Testis (tissue), 3 donors: ENCODE data around the gene IL1RAPL1. TPM values are rescaled to one million over a fixed set of nuclear protein-coding genes. Genes with fewer than 3 reads are reported as not detected.

Experiments used
- DNase-seq: peaks from one replicate; pipeline ENCODE4 v3.0.0-alpha.2; 2019
- H3K27ac ChIP-seq, 2 donors: fragments of 200-600 bp; sonication (generic); one replicate each; pipeline ENCODE4 v1.5.1; 2019
- H3K27me3 ChIP-seq: fragments of 200-600 bp; sonication (generic); one replicate; pipeline ENCODE4 v1.5.1; 2019
- H3K36me3 ChIP-seq: fragments of 200-600 bp; sonication (generic); one replicate; pipeline ENCODE4 v1.5.1; 2017; ENCODE audit warnings: low read depth; ENCODE audit errors: missing control alignments
- H3K4me1 ChIP-seq: fragments of 200-600 bp; sonication (generic); one replicate; pipeline ENCODE4 v1.5.1; 2019
- H3K4me3 ChIP-seq, 2 donors: fragments of 200-600 bp; sonication (generic); one replicate each; pipeline ENCODE4 v1.5.1; 2017 to 2019
- H3K9me3 ChIP-seq: fragments of 200-600 bp; sonication (generic); one replicate; pipeline ENCODE4 v1.5.1; 2017
- POLR2A ChIP-seq: fragments of 450-650 bp; IDR thresholded peaks from one replicate; pipeline ENCODE4 v1.6.1; 2017; ENCODE audit warnings: antibody characterized with exemption, mild to moderate bottlenecking, moderate library complexity
- WGBS, 2 donors: methylation state at CpG; one replicate each; pipeline ENCODE4 v1.1.5; 2018; 5-methylcytosine and 5-hydroxymethylcytosine counted together
- intact Hi-C: fragments of 100-400 bp; cut with DNase I; formaldehyde crosslinking; loops from one replicate; pipeline ENCODE4 v1.15.1; 2023; ENCODE audit warnings: low total_unique reads
- polyA plus RNA-seq: library from polyadenylated mRNA; stranded (reverse); fragments of 350-450 nt; fragmentation: Illumina TruSeq; extraction: RNeasy Lipid Tissue Mini Kit (QIAGEN cat#74804); gene quantifications from one replicate; pipeline ENCODE4 v1.2.3, GENCODE V29; 2014; ENCODE audit warnings: low read depth, low replicate concordance; ENCODE audit not compliant: insufficient read depth
- total RNA-seq, 2 donors: library from RNA; depleted of rRNA; stranded (reverse); fragments of >200 nt; gene quantifications; one replicate each; pipeline ENCODE4 v1.2.3, GENCODE V29; 2016
- TF ChIP-seq, protein P1 (sequence below), 3 experiments: fragments of 450-650 bp in 2 of 3; fragments of 200-600 bp in 1 of 3; sonication (generic) in 1 of 3; IDR thresholded peaks; one replicate each; pipeline ENCODE4 v1.5.1; 2016 to 2019; ENCODE audit warnings: antibody characterized with exemption in 3 of 3, mild to moderate bottlenecking in 2 of 3, moderate library complexity in 1 of 3

The IL1RAPL1 gene
- total and polyA plus RNA-seq, 3 donors from 2014 or later: 0.13 to 0.94 (median 0.93) TPM

DNA sequence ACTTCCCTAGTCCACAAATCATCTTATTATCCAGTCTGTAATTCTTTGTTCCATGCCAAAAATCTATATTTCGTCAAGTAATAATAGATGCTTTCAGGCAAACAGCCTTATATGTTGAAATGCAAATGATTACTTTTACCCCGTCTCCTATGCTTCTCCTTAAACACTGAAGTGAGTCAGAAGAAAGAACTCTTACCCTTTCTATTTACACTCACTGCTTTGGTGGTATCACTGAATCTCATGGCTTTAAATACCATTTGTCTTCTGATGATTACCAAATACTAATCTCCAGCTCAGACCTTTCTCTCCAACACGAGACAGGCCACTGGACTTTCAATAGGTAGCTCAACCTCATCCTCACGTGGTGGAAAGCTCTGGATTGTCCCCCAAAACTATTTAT, 558.1 kb downstream of the IL1RAPL1 start:
- intact Hi-C loops: no loop called here
- 84 to 92% methylated on average over 4 of the region's 4 CpGs for WGBS, 2 donors

GRCh38 chrX:29148511-29148910, 561.3 kb downstream of the IL1RAPL1 start:
- TF ChIP-seq, protein P1, sequence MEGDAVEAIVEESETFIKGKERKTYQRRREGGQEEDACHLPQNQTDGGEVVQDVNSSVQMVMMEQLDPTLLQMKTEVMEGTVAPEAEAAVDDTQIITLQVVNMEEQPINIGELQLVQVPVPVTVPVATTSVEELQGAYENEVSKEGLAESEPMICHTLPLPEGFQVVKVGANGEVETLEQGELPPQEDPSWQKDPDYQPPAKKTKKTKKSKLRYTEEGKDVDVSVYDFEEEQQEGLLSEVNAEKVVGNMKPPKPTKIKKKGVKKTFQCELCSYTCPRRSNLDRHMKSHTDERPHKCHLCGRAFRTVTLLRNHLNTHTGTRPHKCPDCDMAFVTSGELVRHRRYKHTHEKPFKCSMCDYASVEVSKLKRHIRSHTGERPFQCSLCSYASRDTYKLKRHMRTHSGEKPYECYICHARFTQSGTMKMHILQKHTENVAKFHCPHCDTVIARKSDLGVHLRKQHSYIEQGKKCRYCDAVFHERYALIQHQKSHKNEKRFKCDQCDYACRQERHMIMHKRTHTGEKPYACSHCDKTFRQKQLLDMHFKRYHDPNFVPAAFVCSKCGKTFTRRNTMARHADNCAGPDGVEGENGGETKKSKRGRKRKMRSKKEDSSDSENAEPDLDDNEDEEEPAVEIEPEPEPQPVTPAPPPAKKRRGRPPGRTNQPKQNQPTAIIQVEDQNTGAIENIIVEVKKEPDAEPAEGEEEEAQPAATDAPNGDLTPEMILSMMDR (IDR thresholded peaks at IDR 0.05): no peak
- TF ChIP-seq POLR2A: no peak
- 72 to 84% methylated on average over 5 of the region's 5 CpGs for WGBS, 2 donors
- Histone ChIP-seq H3K4me3 (no peak overlapping the region), H3K36me3 (no peaks in the 10 kb centered on the region), H3K27ac (no peak overlapping the region), H3K4me1 (no peaks in the 10 kb centered on the region), H3K9me3 (no peaks in the 10 kb centered on the region), H3K27me3 (no peaks in the 10 kb centered on the region)
- no peak for DNase-seq
- intact Hi-C loops: no loop called here

More for the DNA sequence above, 558.1 kb downstream of the IL1RAPL1 start:
- Histone ChIP-seq H3K27ac (no peak overlapping the region), H3K27me3 (no peaks in the 10 kb centered on the region), H3K36me3 (no peaks in the 10 kb centered on the region), H3K9me3 (no peaks in the 10 kb centered on the region), H3K4me3 (no peak overlapping the region), H3K4me1 (no peaks in the 10 kb centered on the region)
- no peak for DNase-seq
- TF ChIP-seq POLR2A: no peak
- TF ChIP-seq, protein P1 (IDR thresholded peaks at IDR 0.05): no peak

DNA sequence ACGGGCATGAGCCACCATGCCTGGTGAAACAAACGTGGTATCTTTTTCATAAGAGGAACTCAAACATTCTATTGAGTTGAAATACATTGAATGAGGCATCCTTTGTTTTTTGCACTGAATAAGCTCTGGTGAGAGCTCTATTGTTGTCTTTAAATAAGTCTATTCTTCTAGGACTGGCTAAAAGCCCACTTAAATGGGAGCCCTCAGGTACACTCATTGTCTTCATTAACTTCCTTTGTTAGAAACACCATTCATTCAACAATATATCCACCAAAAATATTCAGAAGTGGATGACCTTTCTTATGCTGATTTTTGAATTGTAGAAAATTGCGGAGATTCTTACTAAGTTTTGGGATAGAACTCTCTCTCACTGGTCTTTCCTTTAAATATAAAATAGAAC, 568.0 kb downstream of the IL1RAPL1 start:
- TF ChIP-seq POLR2A: no peak
- TF ChIP-seq, protein P1 (IDR thresholded peaks at IDR 0.05): no peak
- H3K4me1 ChIP-seq: no peaks in the 10 kb centered on the region
- no peak for DNase-seq
- H3K36me3 ChIP-seq: no peaks in the 10 kb centered on the region
- WGBS, 2 donors: 80 to 84% methylated on average over 3 of the region's 3 CpGs
- no peak overlapping the region for H3K27ac ChIP-seq
- intact Hi-C loops: no loop called here
- H3K9me3 ChIP-seq: no peaks in the 10 kb centered on the region
- no peak overlapping the region for H3K4me3 ChIP-seq
- H3K27me3 ChIP-seq: no peaks in the 10 kb centered on the region

- TF ChIP-seq, protein P1 (IDR thresholded peaks at IDR 0.05): no peak
- Histone ChIP-seq H3K4me1 (no peaks in the 10 kb centered on the region), H3K27me3 (no peaks in the 10 kb centered on the region), H3K27ac (no peak overlapping the region), H3K4me3 (no peak overlapping the region), H3K9me3 (no peaks in the 10 kb centered on the region), H3K36me3 (no peaks in the 10 kb centered on the region)
- no peak for DNase-seq
- intact Hi-C loops: no loop called here
- 73 to 79% methylated on average over 3 of the region's 3 CpGs for WGBS, 2 donors
Observed at GRCh38 chrX:29172880-29173279, 585.6 kb downstream of the IL1RAPL1 start.

- intact Hi-C loops: no loop called here
- DNase-seq: no peak
- no peaks in the 10 kb centered on the region for H3K9me3 ChIP-seq
- no peaks in the 10 kb centered on the region for H3K27me3 ChIP-seq
- TF ChIP-seq, protein P1 (IDR thresholded peaks at IDR 0.05): no peak
- no peak for TF ChIP-seq POLR2A
- no peaks in the 10 kb centered on the region for H3K4me1 ChIP-seq
- H3K36me3 ChIP-seq: no peaks in the 10 kb centered on the region
- H3K27ac ChIP-seq: no peak overlapping the region
- 87 to 93% methylated on average over 2 of the region's 2 CpGs for WGBS, 2 donors
- no peak overlapping the region for H3K4me3 ChIP-seq
Observed at GRCh38 chrX:29187264-29187663, 600.0 kb downstream of the IL1RAPL1 start.
